MV-4-11 (cell line): ENCODE measurements around the gene OR10A3.
"Not testable (repeated sequence)": the region's sequence is repeated elsewhere in the genome, so short reads cannot be mapped to it uniquely, and the experiment has no call there.

Experiments
- DNase-seq: peaks from one replicate; lab custom pipeline; 2025; lab: John Stamatoyannopoulos, UW

OR10A3 gene, protein sequence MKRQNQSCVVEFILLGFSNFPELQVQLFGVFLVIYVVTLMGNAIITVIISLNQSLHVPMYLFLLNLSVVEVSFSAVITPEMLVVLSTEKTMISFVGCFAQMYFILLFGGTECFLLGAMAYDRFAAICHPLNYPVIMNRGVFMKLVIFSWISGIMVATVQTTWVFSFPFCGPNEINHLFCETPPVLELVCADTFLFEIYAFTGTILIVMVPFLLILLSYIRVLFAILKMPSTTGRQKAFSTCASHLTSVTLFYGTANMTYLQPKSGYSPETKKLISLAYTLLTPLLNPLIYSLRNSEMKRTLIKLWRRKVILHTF

GRCh38 chr11:7941608-7942007 lies at the start of gene OR10A3:
Gene OR10A3, minus strand, starts transcription at chr11:7941708. Its CDS starts 2,188 bp downstream, at chr11:7939520.
- no peak for DNase-seq

DNA sequence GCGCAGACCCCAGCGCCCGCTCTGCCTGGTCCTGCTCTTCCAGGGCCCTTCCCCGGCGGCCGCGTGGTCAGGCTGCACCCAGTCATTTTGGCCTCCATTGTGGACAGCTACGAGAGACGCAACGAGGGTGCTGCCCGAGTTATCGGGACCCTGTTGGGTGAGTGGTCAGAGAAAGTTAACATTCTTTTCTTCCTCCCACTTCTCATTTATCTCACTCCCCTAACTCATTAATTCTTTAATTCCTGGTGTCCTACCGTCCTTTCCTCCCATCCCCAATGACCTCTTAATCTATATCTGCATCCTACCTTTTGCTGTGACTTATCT lies 46.0 kb upstream of the OR10A3 start:
- not testable (repeated sequence) for DNase-seq

DNA sequence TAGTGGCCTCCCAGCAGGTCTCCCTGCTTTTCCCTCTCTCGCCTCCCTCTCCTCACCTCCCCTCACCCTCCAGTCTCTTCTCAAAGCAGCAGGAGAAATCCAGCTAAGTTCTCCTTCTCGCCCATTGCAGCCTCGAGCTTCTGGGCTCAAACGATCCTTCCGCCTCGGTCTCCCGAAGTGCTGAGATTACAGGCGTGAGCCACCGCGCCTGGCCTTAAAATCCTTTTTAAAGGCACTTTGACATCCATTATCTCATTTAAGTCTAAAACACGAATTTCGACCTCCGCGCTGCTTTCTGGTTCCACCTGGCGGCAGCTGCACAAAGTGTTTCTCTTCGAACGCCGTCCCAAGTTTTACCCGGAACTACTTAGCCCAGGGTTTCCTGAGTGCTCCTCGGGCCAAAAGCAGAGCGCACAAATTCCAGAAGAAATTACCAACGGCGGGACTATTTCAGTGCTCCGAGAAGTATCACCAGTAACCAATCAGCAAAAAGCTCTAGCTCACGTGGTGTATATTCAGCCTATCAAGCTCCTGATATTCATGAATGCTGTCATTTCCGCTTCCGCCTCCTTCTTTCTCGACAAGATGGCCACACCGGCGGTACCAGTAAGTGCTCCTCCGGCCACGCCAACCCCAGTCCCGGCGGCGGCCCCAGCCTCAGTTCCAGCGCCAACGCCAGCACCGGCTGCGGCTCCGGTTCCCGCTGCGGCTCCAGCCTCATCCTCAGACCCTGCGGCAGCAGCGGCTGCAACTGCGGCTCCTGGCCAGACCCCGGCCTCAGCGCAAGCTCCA lies 45.5 kb upstream of the OR10A3 start, which contains the start of gene EIF3F:
EIF3F (plus strand) TSS at position 570 of the 792 bp plus-strand sequence; CDS start at position 586, 16 bp downstream.
- peak; percentile 100 for DNase-seq

- DNase-seq = no peak
These were observed 42.5 kb upstream of the OR10A3 start for GRCh38 chr11:7983832-7984590.

GRCh38 chr11:7982582-7983119 lies 41.1 kb upstream of the OR10A3 start:
- no peak for DNase-seq

DNA sequence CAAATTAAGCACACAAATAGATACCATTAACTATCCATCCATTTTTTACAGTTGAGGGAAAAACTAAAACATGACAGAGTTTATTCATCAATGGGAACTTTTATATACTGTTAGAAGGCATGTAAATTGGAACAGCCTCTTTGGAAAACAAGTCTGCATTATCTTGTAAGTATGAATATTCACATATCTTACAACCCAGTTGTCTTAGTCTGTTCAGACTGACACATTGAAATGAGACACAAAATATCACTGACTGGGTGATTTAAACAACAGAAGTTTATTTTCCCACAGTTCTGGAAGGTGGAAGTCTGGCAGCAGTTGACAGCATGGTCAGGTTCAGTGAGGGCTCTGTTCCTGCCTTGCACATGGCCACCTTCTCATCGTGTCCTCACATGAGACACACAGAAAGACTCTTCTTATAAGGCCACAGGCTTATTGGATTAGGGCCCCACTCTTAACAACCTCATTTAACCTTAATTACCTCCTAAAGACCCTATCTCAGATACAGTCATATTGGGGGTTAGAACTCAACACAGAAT lies 40.2 kb upstream of the OR10A3 start:
- DNase-seq = no peak

- peak; percentile 63 for DNase-seq
These were observed 35.9 kb upstream of the OR10A3 start for GRCh38 chr11:7977232-7977917.

- no peak for DNase-seq
These were observed 33.2 kb upstream of the OR10A3 start for GRCh38 chr11:7974668-7975067.

DNA sequence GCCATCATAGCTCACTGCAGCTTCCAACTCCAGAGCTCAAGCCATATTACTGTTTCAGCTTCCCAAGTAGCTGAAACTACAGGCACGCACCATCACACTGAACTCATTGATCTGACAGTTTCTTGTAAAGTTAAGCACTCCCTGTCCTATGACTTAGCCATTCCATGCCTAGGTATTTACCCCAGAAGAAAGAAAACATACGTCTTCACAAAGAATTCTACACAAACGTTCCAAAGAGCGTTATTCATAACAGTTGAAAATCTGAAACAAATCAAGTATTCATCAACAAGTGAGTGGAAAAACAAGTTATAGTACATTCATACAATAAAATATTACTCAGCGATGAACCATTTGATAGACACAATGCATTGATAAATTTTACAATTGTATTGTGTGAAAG lies 31.5 kb upstream of the OR10A3 start:
- DNase-seq = no peak

- no peak for DNase-seq
These were observed 30.3 kb upstream of the OR10A3 start for GRCh38 chr11:7971846-7972245.

- DNase-seq = no peak
These were observed 28.5 kb upstream of the OR10A3 start for GRCh38 chr11:7969756-7970646.

DNA sequence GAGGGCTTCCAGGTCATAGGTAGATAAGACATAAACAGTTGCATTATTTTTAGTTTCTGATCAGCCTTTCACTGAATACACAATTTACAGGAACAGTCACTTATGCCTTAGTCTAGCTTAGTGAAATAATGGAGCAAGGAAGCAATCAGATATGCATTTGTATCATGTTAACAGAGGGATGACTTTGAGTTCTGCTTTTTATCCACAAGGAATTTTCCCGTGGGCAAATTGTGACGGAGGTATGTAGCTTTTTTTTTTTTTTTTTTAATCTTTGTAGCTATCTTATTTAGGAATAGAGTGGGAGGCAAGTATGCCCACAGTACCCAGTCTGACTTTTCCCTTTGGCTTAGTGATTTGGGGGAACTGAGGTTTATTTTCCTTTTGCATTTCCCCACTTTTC lies 27.2 kb upstream of the OR10A3 start:
- DNase-seq = no peak

DNA sequence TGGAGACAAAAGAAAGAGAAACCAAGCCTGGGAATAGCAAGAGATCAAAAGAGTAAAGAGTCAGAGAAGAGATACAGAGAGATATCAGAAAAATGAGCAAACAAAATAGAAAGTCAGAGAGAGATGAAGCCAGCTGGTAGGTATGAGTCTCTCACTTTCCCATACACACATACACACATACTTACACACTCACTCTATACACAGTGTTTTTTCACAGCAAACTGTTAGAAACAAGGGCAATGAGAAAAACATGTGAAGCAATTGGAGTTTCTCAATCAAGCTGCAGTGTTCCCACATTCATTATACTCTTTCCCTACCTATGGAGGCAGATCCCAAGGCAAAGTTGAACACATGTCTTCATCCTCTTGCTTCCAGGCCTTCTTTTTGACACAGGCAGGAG lies 26.3 kb upstream of the OR10A3 start:
- no peak for DNase-seq

GRCh38 chr11:7967097-7967496 lies 25.6 kb upstream of the OR10A3 start:
- no peak for DNase-seq

DNA sequence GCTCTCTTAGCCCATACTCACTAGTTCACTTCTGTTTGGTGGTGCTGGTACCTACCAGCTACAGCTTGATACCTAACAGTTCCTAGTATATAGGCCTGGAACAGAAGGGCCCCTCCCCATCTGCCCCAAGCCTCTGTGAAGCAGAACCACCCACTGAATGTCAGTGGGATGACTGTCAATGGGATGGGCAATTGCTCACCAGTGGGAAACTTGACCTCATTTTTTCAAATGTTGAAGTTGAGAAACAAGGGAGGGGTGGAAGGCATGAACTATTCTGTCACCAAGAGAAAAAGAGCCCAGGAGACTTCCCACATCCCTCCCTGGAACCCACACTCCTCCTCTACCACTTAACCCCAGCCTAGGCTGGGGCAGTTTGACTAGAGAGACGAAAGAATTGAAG lies 23.9 kb upstream of the OR10A3 start, which contains the start of gene NLRP10:
NLRP10 (minus strand) TSS at position 62 of the 400 bp plus-strand sequence. CDS start 1,952 bp downstream, outside the sequence.
- no peak for DNase-seq

DNA sequence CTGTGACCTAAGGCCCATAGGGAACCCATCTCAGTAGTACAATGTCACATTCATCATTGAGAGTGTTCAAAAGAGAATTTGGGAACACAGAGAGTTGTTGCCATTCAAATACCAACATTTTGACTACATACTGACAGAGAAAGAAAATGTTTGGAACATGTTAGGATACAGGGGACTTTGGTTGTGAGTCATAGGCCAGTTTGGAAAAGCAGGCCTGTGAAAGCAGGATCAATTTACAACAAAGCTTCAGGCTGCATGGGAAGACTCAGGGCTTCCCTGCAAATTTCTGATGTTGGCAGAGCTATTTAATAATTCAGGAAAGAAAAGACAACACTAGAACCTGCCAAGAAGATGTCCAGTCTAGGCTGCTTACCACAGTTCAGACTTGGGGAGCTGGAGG lies 23.4 kb upstream of the OR10A3 start:
- no peak for DNase-seq

DNA sequence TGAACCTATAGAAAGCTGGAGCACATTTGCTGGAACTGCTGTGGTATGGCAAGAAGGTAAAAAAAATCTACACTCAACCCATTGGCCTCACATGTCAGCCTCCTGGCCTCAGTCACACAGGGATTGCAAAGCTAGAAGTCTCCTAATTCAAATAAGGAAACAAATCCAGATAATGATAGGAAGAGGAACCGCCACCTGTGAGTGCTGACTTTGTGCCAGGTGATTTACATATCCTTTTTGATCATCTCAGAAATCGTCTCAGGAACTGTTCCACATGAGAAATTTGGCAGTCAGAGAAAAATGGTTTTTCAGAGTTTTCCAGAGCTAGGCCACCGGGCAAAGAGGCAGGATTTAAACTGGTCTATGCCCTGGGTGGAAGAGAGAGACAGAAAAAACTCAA lies 22.8 kb upstream of the OR10A3 start:
- DNase-seq = no peak

DNA sequence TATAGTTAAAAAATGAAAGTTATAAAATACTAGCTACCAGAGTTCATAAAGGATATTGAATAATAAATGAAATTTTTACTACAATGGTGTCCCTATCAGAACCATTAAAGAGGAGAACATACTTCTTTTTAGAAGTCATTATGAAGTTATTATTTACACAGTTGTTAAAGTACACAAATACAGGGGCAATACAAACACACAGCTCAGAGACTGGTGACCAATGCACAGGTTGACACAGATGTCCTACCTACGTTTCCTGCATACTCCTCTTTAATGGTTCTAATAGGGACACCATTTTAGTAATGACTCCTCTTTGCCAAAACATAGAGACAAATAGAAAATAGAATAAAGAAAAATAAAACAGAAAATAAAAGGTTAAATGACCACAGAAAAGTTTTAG lies 13.7 kb upstream of the OR10A3 start:
- no peak for DNase-seq

- DNase-seq = no peak
These were observed 8.4 kb upstream of the OR10A3 start for GRCh38 chr11:7949934-7950333.

DNA sequence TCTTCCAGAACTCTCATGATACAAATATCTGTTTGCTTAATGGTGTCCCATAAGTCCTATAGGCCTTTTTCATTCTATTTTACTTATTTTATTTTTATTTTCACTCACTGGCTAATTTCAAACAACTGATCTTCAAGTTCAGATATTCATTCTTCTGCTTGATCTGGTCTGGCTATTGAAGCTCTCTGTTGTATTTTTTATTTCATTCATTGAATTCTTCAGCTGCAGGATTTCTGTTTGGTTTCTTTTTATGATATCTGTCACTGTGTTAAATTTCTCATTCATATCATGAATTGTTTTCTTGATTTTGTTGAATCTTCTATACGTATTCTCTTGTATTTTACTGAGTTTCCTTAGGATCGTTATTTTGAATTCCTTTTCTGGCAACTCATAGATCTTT lies 2.6 kb upstream of the OR10A3 start:
- DNase-seq = no peak
